GM19099 (cell line): Measurements from ENCODE around the gene HIVEP3.

Experiments used
- POLR2A ChIP-seq: IDR thresholded peaks from 3 replicates; pipeline ENCODE4 v1.6.1; 2011; ENCODE audit warnings: low read depth; ENCODE audit not compliant: insufficient read length; ENCODE audit errors: extremely low read depth

HIVEP3 gene

GRCh38 chr1:41523949-41524675, 394.6 kb downstream of the HIVEP3 start:
- no peak for TF ChIP-seq POLR2A

- no peak for TF ChIP-seq POLR2A
These were observed 395.7 kb downstream of the HIVEP3 start for GRCh38 chr1:41523071-41523470.

GRCh38 chr1:41521766-41522165, 397.0 kb downstream of the HIVEP3 start:
- TF ChIP-seq POLR2A = no peak

GRCh38 chr1:41520951-41521752, 397.6 kb downstream of the HIVEP3 start:
- no peak for TF ChIP-seq POLR2A

- no peak for TF ChIP-seq POLR2A
These were observed 399.1 kb downstream of the HIVEP3 start for GRCh38 chr1:41519667-41520066.

- no peak for TF ChIP-seq POLR2A
These were observed 400.3 kb downstream of the HIVEP3 start for GRCh38 chr1:41518471-41518870.

GRCh38 chr1:41517062-41517438, 401.7 kb downstream of the HIVEP3 start:
- no peak for TF ChIP-seq POLR2A

GRCh38 chr1:41516168-41517061, 402.3 kb downstream of the HIVEP3 start:
- TF ChIP-seq POLR2A = no peak

- TF ChIP-seq POLR2A = no peak
These were observed 402.9 kb downstream of the HIVEP3 start for GRCh38 chr1:41515778-41516167.

- no peak for TF ChIP-seq POLR2A
These were observed 403.5 kb downstream of the HIVEP3 start for GRCh38 chr1:41515131-41515678.

GRCh38 chr1:41514381-41514780, 404.3 kb downstream of the HIVEP3 start:
- TF ChIP-seq POLR2A = no peak

- no peak for TF ChIP-seq POLR2A
These were observed 405.4 kb downstream of the HIVEP3 start for GRCh38 chr1:41513383-41513735.

GRCh38 chr1:41512701-41513382, 405.9 kb downstream of the HIVEP3 start:
- no peak for TF ChIP-seq POLR2A

- TF ChIP-seq POLR2A = no peak
These were observed 407.5 kb downstream of the HIVEP3 start for GRCh38 chr1:41511239-41511540.
